GM23338 (cell line): ENCODE measurements around the gene DUS2. TPM values are rescaled to one million over a fixed set of nuclear protein-coding genes. Genes with fewer than 3 reads are reported as not detected.

ENCODE experiments used
- ATAC-seq: fragments of 200-7000 bp; cut with Tn5 transposase; 3 replicates; pipeline ENCODE4 v1.9.1; 2020
- DNase-seq: peaks from one replicate; pipeline ENCODE4 v3.0.0-alpha.2; 2015; ENCODE audit warnings: low spot score
- H2AFZ ChIP-seq: fragments of 200-600 bp; sonication (generic); 2 replicates; pipeline ENCODE4 v1.8.0; 2016; ENCODE audit warnings: antibody characterized with exemption, mild to moderate bottlenecking, moderate library complexity
- H3F3A ChIP-seq: fragments of 200-600 bp; sonication (generic); replicated peaks from 2 replicates; pipeline ENCODE4 v1.8.0; 2017; ENCODE audit warnings: antibody characterized with exemption, mixed run types, low read depth
- H3K27ac ChIP-seq: fragments of 200-600 bp; sonication (generic); 2 replicates; pipeline ENCODE4 v1.6.1; 2016; ENCODE audit warnings: low read depth
- H3K27me3 ChIP-seq: fragments of 200-600 bp; sonication (generic); 2 replicates; pipeline ENCODE4 v1.8.0; 2016; ENCODE audit warnings: mild to moderate bottlenecking, mixed run types, moderate library complexity; ENCODE audit not compliant: insufficient read depth
- H3K36me3 ChIP-seq: fragments of 200-600 bp; sonication (generic); 2 replicates; pipeline ENCODE4 v1.8.0; 2016; ENCODE audit warnings: mild to moderate bottlenecking; ENCODE audit not compliant: insufficient read depth
- H3K4me1 ChIP-seq: fragments of 200-600 bp; sonication (generic); 2 replicates; pipeline ENCODE4 v1.8.0; 2016; ENCODE audit warnings: mild to moderate bottlenecking, moderate library complexity; ENCODE audit not compliant: insufficient read depth
- H3K4me2 ChIP-seq: fragments of 200-600 bp; sonication (generic); 2 replicates; pipeline ENCODE4 v1.7.1; 2017; ENCODE audit warnings: mixed run types
- H3K4me3 ChIP-seq: fragments of 200-600 bp; sonication (generic); 2 replicates; pipeline ENCODE4 v1.6.1; 2016; ENCODE audit warnings: mixed run types
- H3K79me2 ChIP-seq: fragments of 200-600 bp; sonication (generic); replicated peaks from 2 replicates; pipeline ENCODE4 v1.8.0; 2017; ENCODE audit warnings: mild to moderate bottlenecking; ENCODE audit not compliant: insufficient read depth
- H3K9me2 ChIP-seq: fragments of 200-600 bp; sonication (generic); 2 replicates; pipeline ENCODE4 v1.8.0; 2017; ENCODE audit not compliant: insufficient read depth
- H4K20me1 ChIP-seq: fragments of 200-600 bp; sonication (generic); replicated peaks from 2 replicates; pipeline ENCODE4 v1.8.0; 2017; ENCODE audit warnings: mild to moderate bottlenecking; ENCODE audit not compliant: insufficient read depth
- H3K27ac Mint-ChIP-seq: 2 replicates; pipeline ENCODE4 v1.8.0; 2020; ENCODE audit warnings: inconsistent platforms, mild to moderate bottlenecking, moderate library complexity, mixed read lengths
- H3K27me3 Mint-ChIP-seq: 3 replicates; pipeline ENCODE4 v1.8.0; 2022; ENCODE audit warnings: low read depth, mild to moderate bottlenecking, moderate library complexity, mixed read lengths, inconsistent platforms; ENCODE audit not compliant: insufficient read depth, poor library complexity
- H3K36me3 Mint-ChIP-seq: 3 replicates; pipeline ENCODE4 v1.8.0; 2021; ENCODE audit warnings: low read depth, mild to moderate bottlenecking, inconsistent platforms, moderate library complexity, mixed read lengths
- H3K4me1 Mint-ChIP-seq: 3 replicates; pipeline ENCODE4 v1.8.0; 2020; ENCODE audit warnings: mild to moderate bottlenecking, inconsistent platforms, mixed read lengths
- H3K4me3 Mint-ChIP-seq: 3 replicates; pipeline ENCODE4 v1.8.0; 2021; ENCODE audit warnings: moderate library complexity, mild to moderate bottlenecking, inconsistent platforms, mixed read lengths
- H3K9me3 Mint-ChIP-seq: 3 replicates; pipeline ENCODE4 v1.8.0; 2020; ENCODE audit warnings: moderate library complexity, mild to moderate bottlenecking, inconsistent platforms, mixed read lengths
- CREB1 ChIP-seq: fragments of 250-450 bp; sonication (Bioruptor Pico); IDR thresholded peaks from 2 replicates; pipeline ENCODE4 v1.5.0; 2020; ENCODE audit warnings: low read depth, mild to moderate bottlenecking, moderate library complexity
- JUNB ChIP-seq: IDR thresholded peaks from one replicate; pipeline ENCODE4 v1.6.1; 2016; ENCODE audit warnings: antibody characterized with exemption; ENCODE audit not compliant: unreplicated experiment
- NANOG ChIP-seq: IDR thresholded peaks from 2 replicates; pipeline ENCODE4 v1.6.1; 2016; ENCODE audit warnings: antibody characterized with exemption, borderline replicate concordance
- REST ChIP-seq: IDR thresholded peaks from one replicate; pipeline ENCODE4 v1.6.1; 2018; ENCODE audit warnings: antibody characterized with exemption; ENCODE audit not compliant: unreplicated experiment
- STAT1 ChIP-seq: IDR thresholded peaks from one replicate; pipeline ENCODE4 v1.6.1; 2016; ENCODE audit warnings: antibody characterized with exemption; ENCODE audit not compliant: unreplicated experiment
- ZNF114 ChIP-seq: fragments of 250-450 bp; sonication (Bioruptor Pico); IDR thresholded peaks from 2 replicates; pipeline ENCODE4 v1.5.0; 2020; ENCODE audit warnings: mild to moderate bottlenecking, moderate library complexity
- polyA plus RNA-seq: library from polyadenylated mRNA; unstranded; fragments of >200 nt; fragmentation: Nextera tagmentation; extraction: Ambion mirVana; gene quantifications from 2 replicates; pipeline ENCODE4 v1.2.1, GENCODE V29; 2016
- total RNA-seq: library from RNA; depleted of rRNA; stranded (reverse); fragments of >200 nt; shearing (Covaris generic); gene quantifications from 2 replicates; pipeline ENCODE4 v1.2.3, GENCODE V29; 2014
- TF ChIP-seq, protein P1 (sequence below): IDR thresholded peaks from 2 replicates; pipeline ENCODE4 v1.6.1; 2016; ENCODE audit warnings: antibody characterized with exemption

The DUS2 gene
- total and polyA plus RNA-seq, 2 experiments from 2014 or later, result 13.3 to 26.4 TPM

DNA sequence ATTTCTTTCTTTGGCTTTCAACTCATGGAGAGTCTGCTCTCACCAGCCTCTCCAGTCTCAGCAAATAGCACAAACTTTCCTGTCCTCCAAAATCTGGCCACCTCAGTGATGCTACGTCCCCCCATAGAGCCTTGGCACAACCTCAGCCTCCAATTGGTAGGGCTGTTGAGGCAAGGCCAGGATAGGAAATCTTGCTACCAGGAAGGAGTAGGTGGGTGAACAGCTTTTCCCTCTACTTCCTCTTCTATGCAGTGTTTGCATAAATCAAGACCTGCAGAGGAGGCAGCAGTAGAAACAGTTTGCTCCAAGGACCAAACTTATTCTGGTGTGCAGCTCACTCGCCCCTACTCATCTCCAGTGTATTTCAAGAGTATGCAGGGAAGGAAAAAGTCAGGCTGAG is 23.1 kb upstream of the DUS2 start (continued):
- TF ChIP-seq NANOG (no peak), JUNB (no peak), REST (no peak), STAT1 (no peak), CREB1 (CRISPR knock-in tag) (no peak)
- TF ChIP-seq, protein P1, sequence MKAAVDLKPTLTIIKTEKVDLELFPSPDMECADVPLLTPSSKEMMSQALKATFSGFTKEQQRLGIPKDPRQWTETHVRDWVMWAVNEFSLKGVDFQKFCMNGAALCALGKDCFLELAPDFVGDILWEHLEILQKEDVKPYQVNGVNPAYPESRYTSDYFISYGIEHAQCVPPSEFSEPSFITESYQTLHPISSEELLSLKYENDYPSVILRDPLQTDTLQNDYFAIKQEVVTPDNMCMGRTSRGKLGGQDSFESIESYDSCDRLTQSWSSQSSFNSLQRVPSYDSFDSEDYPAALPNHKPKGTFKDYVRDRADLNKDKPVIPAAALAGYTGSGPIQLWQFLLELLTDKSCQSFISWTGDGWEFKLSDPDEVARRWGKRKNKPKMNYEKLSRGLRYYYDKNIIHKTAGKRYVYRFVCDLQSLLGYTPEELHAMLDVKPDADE, result no peak

- Mint-ChIP-seq H3K4me1 (peaks cover under 1% of the 10 kb centered on the region; the same call in 1 of the 3 replicates), H3K27ac (no peak overlapping the region), H3K36me3 (no peaks in the 10 kb centered on the region), H3K4me3 (no peak overlapping the region), H3K27me3 (peaks cover 4% of the 10 kb centered on the region), H3K9me3 (no peaks in the 10 kb centered on the region)
- 0 out of 2 replicates have a peak, but pooled peaks cover 3% of the 10 kb centered on the region for H3F3A ChIP-seq
- no peaks in the 10 kb centered on the region for H3K36me3 ChIP-seq
- no peak overlapping the region for H2AFZ ChIP-seq
- no peak overlapping the region for H3K27ac ChIP-seq
- no peak overlapping the region for H3K4me3 ChIP-seq
- no peaks in the 10 kb centered on the region for H3K9me2 ChIP-seq
- H3K4me1 ChIP-seq, result no peaks in the 10 kb centered on the region
- TF ChIP-seq STAT1 (no peak), JUNB (no peak), REST (no peak), ZNF114 (CRISPR knock-in tag) (no peak)
- no peaks in the 10 kb centered on the region for H4K20me1 ChIP-seq
- H3K79me2 ChIP-seq, result no peaks in the 10 kb centered on the region
- H3K27me3 ChIP-seq, result no peaks in the 10 kb centered on the region
- H3K4me2 ChIP-seq, result no peak overlapping the region
- no peak for DNase-seq
- no peak for ATAC-seq
Measured at GRCh38 chr16:68000450-68000849, 22.6 kb upstream of the DUS2 start.
